Stomach (tissue), 9 donors: ENCODE results near the gene UBE4B. TPM values are rescaled to one million over a fixed set of nuclear protein-coding genes. Genes with fewer than 3 reads are reported as not detected.
A peak's percentile ranks its signal among the peaks of the same experiment; 100 is the strongest.

Experiments used
- DNase-seq, 2 donors: peaks; one replicate each; pipeline versions ENCODE4 v3.0.0 to v3.0.0-alpha.2; 2013 to 2019
- H3K27ac ChIP-seq, 5 donors: fragments of 200-600 bp in 4 of 5; sonication (generic) in 4 of 5; one replicate each; pipeline ENCODE4 v1.5.1; 2013 to 2019; ENCODE audit warnings: mild to moderate bottlenecking in 1 of 5, moderate library complexity in 1 of 5
- H3K27me3 ChIP-seq, 3 donors: fragments of 200-600 bp; sonication (generic); one replicate each; pipeline ENCODE4 v1.5.1; 2017 to 2019; ENCODE audit warnings: mixed run types in 1 of 3
- H3K36me3 ChIP-seq, 4 donors: fragments of 200-600 bp; sonication (generic); 1 replicate in 3 of 4; 2 replicates in 1 of 4; pipeline ENCODE4 v1.5.1; 2016 to 2019
- H3K4me1 ChIP-seq, 4 donors: fragments of 200-600 bp; sonication (generic); one replicate each; pipeline ENCODE4 v1.5.1; 2016 to 2019
- H3K4me3 ChIP-seq, 4 donors: fragments of 200-600 bp; sonication (generic) in 3 of 4; one replicate each; pipeline ENCODE4 v1.5.1; 2016 to 2019; ENCODE audit warnings: mild to moderate bottlenecking in 1 of 4
- H3K9me3 ChIP-seq, 4 donors: fragments of 200-600 bp; sonication (generic); one replicate each; pipeline ENCODE4 v1.5.1; 2016 to 2019
- CTCF ChIP-seq, 7 experiments: fragments of 450-650 bp in 4 of 7; fragments of 200-600 bp in 3 of 7; sonication (generic) in 3 of 7; IDR thresholded peaks; one replicate each; pipeline ENCODE4 v1.5.1; 2016 to 2019; ENCODE audit warnings: antibody characterized with exemption in 7 of 7, control low read depth in 2 of 7, mild to moderate bottlenecking in 1 of 7
- EP300 ChIP-seq: sonication (generic); formaldehyde crosslinking; IDR thresholded peaks from one replicate; pipeline ENCODE4 v1.6.1; 2017; ENCODE audit warnings: antibody characterized with exemption
- POLR2A ChIP-seq, 4 donors: fragments of 450-650 bp; IDR thresholded peaks; one replicate each; pipeline ENCODE4 v1.6.1; 2016; ENCODE audit warnings: antibody characterized with exemption in 4 of 4, control low read depth in 2 of 4, mild to moderate bottlenecking in 1 of 4, moderate library complexity in 1 of 4
- POLR2AphosphoS5 ChIP-seq, 3 donors: sonication (generic); formaldehyde crosslinking; IDR thresholded peaks; one replicate each; pipeline ENCODE4 v1.6.1; 2016; ENCODE audit warnings: antibody characterized with exemption in 3 of 3
- WGBS, 5 donors: extraction: QIAGEN DNeasy Blood & Tissue Kit in 3 of 5; methylation state at CpG; one replicate each; pipeline versions ENCODE4 v1.1.5 to v1.1.7; 2013 to 2018; 5-methylcytosine and 5-hydroxymethylcytosine counted together
- intact Hi-C: fragments of 100-400 bp; cut with DNase I; formaldehyde crosslinking; loops from one replicate; pipeline ENCODE4 v1.15.1; 2023; ENCODE audit warnings: low total_unique reads
- polyA plus RNA-seq, 3 donors: library from polyadenylated mRNA; stranded (reverse); fragments of 200-250 nt; gene quantifications; one replicate each; pipeline ENCODE4 v1.2.3, GENCODE V29; 2013
- total RNA-seq, 5 donors: library from RNA; depleted of rRNA; stranded (reverse); fragments of >200 nt; gene quantifications; one replicate each; pipeline versions ENCODE4 v1.1.0 to v1.2.3, GENCODE V29; 2014 to 2016
- donor health status: healthy with polysubstance abuse.
- donor health status: Bipolar disorder and iron deficiency.
- donor health status: healthy.

The UBE4B gene
- total and polyA plus RNA-seq, 8 donors = 13.3 to 82.9 (median 39.5) TPM

- no peak overlapping the region for H3K4me3 ChIP-seq
- WGBS, 5 donors = 70 to 87% (median 80%) methylated on average over 9 of the region's 9 CpGs
- intact Hi-C loops = no loop called here
- peaks cover 0 to 4% (median 0%) of the 10 kb centered on the region in 4 donors for H3K4me1 ChIP-seq
- no peaks in the 10 kb centered on the region for H3K27me3 ChIP-seq
- peaks cover 27 to 93% (median 91%) of the 10 kb centered on the region in 4 donors for H3K36me3 ChIP-seq
- H3K27ac ChIP-seq = peak overlapping the region in 4 of 5 donors; percentile 22 to 68 (median 44)
- no peaks in the 10 kb centered on the region for H3K9me3 ChIP-seq
- peak in 1 of 3 donors; percentile 34 for TF ChIP-seq POLR2AphosphoS5 (IDR thresholded peaks at IDR 0.05)
- no peak for TF ChIP-seq EP300
- DNase-seq = no peak
Observed at GRCh38 chr1:10117865-10118264, 85.1 kb downstream of the UBE4B start.

DNA sequence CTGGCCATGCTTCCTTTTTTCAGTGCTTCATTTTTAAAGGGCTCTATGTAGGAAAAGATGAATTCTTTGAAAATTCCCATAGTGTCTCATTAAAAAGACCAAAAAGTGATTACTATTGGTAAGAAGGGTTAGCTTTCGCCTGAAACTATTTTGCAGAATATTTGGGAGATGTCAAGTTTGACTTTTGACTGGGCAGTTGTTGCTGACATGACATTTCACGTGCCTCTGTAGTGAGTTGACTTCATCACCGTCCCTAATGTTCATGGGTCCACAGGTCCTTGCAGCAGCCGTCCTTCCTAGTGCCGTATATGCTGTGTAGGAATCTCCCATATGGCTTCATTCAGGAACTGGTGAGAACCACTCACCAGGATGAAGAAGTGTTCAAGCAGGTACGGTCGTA is 88.9 kb downstream of the UBE4B start:
- TF ChIP-seq POLR2AphosphoS5 (IDR thresholded peaks at IDR 0.05) (no peak), POLR2A (IDR thresholded peaks at IDR 0.05) (no peak), EP300 (no peak), CTCF (IDR thresholded peaks at IDR 0.05) (no peak)
- no peak overlapping the region for H3K4me3 ChIP-seq
- peak overlapping the region in 1 of 5 donors; percentile 39 for H3K27ac ChIP-seq
- H3K36me3 ChIP-seq = peaks cover 24 to 90% (median 82%) of the 10 kb centered on the region in 4 donors
- intact Hi-C loops = no loop called here
- no peaks in the 10 kb centered on the region for H3K27me3 ChIP-seq
- peaks cover 0 to 7% (median 0%) of the 10 kb centered on the region in 4 donors for H3K4me1 ChIP-seq
- no peak for DNase-seq
- H3K9me3 ChIP-seq = no peaks in the 10 kb centered on the region
- 89 to 97% (median 95%) methylated on average over 7 of the region's 7 CpGs for WGBS, 5 donors

DNA sequence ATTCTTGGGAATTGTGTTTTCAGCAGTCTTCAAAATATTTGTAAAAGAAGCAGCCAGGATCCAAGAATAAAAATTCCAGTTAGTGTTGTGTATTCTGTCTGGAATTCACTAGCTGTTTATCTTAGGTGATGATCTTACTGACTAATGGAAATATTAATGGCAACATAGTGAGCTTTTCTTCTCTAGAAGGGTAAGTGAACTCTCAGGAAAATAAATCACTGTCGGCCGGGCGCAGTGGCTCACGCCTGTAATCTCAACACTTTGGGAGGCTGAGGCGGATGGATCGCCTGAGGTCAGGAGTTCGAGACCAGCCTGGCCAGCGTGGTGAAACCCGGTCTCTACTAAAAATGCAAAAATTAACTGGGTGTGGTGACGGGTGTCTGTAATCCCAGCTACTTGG is 90.2 kb downstream of the UBE4B start:
- 76 to 85% (median 84%) methylated on average over 10 of the region's 10 CpGs for WGBS, 5 donors
- peak in 2 of 3 donors; percentile 11 to 21 for TF ChIP-seq POLR2AphosphoS5 (IDR thresholded peaks at IDR 0.05)
- no peak for TF ChIP-seq CTCF (IDR thresholded peaks at IDR 0.05)
- no peak for TF ChIP-seq EP300
- peaks cover 0 to 7% (median 0%) of the 10 kb centered on the region in 4 donors for H3K4me1 ChIP-seq
- intact Hi-C loops = no loop called here
- H3K36me3 ChIP-seq = peaks cover 24 to 94% (median 82%) of the 10 kb centered on the region in 4 donors
- peak in 1 of 2 donors; percentile 30 for DNase-seq
- H3K9me3 ChIP-seq = no peaks in the 10 kb centered on the region
- peak overlapping the region in 4 of 5 donors; percentile 6 to 69 (median 30) for H3K27ac ChIP-seq
- no peak overlapping the region for H3K4me3 ChIP-seq
- no peaks in the 10 kb centered on the region for H3K27me3 ChIP-seq

DNA sequence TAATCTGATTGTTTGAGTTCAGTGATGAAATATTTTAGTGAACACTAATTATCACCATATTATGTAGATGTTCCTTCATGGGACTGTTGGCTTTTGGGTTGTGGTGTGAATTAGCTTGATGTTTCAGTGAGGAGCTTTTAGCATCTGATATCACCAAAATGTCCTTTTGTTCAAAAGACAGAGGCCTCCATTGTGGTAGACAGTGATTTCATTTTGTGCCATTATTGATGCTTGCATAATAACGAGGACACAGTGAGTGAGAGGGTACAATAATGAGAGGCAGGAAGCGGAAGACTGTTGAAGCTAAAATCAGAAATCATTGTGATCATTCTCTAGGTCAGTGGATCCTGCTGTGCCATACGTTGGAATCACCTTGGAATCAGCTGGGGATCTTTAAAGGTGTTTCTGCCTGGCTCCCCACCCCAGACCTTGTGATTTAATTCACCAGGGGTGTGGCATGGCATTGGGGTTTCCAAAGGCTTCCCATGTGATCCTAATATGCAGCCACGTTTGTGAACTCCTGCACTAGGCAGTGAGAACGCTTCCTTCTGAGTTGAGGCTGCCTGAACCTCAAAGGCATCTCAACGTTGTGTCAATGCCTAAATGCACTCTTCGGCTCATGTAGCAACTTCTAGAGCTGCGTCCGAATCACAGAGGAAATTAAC is 95.5 kb downstream of the UBE4B start:
- no peaks in the 10 kb centered on the region for H3K9me3 ChIP-seq
- WGBS, 5 donors = 86 to 90% (median 88%) methylated on average over 9 of the region's 9 CpGs
- H3K4me3 ChIP-seq = no peak overlapping the region
- H3K27me3 ChIP-seq = no peaks in the 10 kb centered on the region
- peaks cover 31 to 94% (median 85%) of the 10 kb centered on the region in 4 donors for H3K36me3 ChIP-seq
- TF ChIP-seq CTCF (IDR thresholded peaks at IDR 0.05) (no peak), POLR2A (IDR thresholded peaks at IDR 0.05) (no peak), POLR2AphosphoS5 (IDR thresholded peaks at IDR 0.05) (no peak), EP300 (no peak)
- H3K27ac ChIP-seq = no peak overlapping the region
- DNase-seq = no peak
- intact Hi-C loops = no loop called here
- H3K4me1 ChIP-seq = no peaks in the 10 kb centered on the region

DNA sequence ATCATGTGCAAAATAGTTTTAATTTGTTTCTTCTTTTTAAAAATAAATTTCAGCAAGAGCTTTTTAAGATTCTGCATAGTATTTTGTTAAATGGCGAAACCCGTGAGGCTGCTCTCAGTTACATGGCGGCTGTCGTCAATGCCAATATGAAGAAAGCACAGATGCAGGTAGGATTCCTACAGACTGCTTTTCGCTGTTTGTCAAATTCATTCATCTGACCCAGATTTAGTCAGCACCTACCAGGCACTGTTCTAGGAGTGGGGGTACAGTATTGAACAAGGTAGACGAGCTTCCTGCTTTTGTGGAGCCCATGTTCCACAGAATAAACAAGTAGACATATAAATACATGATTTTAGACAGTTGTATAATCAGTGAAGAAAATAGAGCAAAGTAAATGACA is 99.6 kb downstream of the UBE4B start:
- intact Hi-C loops = no loop called here
- Histone ChIP-seq H3K4me3 (no peak overlapping the region), H3K27me3 (no peaks in the 10 kb centered on the region), H3K36me3 (peaks cover 58 to 99% (median 98%) of the 10 kb centered on the region in 4 donors), H3K9me3 (no peaks in the 10 kb centered on the region), H3K27ac (no peak overlapping the region), H3K4me1 (no peaks in the 10 kb centered on the region)
- TF ChIP-seq POLR2A (IDR thresholded peaks at IDR 0.05) (no peak), EP300 (no peak), POLR2AphosphoS5 (IDR thresholded peaks at IDR 0.05) (no peak), CTCF (IDR thresholded peaks at IDR 0.05) (no peak)
- WGBS, 5 donors = 95 to 97% (median 97%) methylated on average over 6 of the region's 6 CpGs
- DNase-seq = no peak
